Measurements from ENCODE around the gene IQSEC2. TPM values are rescaled to one million over a fixed set of nuclear protein-coding genes. Genes with fewer than 3 reads are reported as not detected.

The IQSEC2 gene
- polyA plus RNA-seq, 3 donors = 6.5 to 31.2 (median 6.9) TPM

- Histone ChIP-seq H3K79me2 (ENCODE audit: insufficient read depth, low read length) (no peaks in the 10 kb centered on the region), H4K20me1 (ENCODE audit: insufficient read depth, low read length) (peaks cover 19% of the 10 kb centered on the region), H3K4me1 (ENCODE audit: control insufficient read depth in 1 of 2, insufficient read depth in 2 of 2, low read length in 2 of 2) (no peaks in the 10 kb centered on the region), H3K4me2 (replicated peaks; ENCODE audit: extremely low read depth, low read length, poor library complexity, severe bottlenecking) (no peak overlapping the region), H2AFZ (ENCODE audit: insufficient read depth, low read depth, low read length, poor library complexity, severe bottlenecking) (no peak overlapping the region), H3K4me3 (replicated peaks in 1 of 3; ENCODE audit: low read depth in 2 of 3, low read length in 3 of 3) (no peak overlapping the region), H3K27ac (ENCODE audit: low read depth in 1 of 2, low read length in 2 of 2) (no peak overlapping the region), H3K27me3 (ENCODE audit: control insufficient read depth in 2 of 2, insufficient read depth in 2 of 2, low read length in 2 of 2) (no peaks in the 10 kb centered on the region), H3K9ac (ENCODE audit: insufficient read depth, low read length, poor library complexity, severe bottlenecking) (no peak overlapping the region), H3K36me3 (replicated peaks in 1 of 2; ENCODE audit: control insufficient read depth in 1 of 2, insufficient read depth in 2 of 2, low read length in 2 of 2) (peaks cover 12 to 39% of the 10 kb centered on the region in 2 donors), H3K9me3 (replicated peaks in 1 of 2; ENCODE audit: control insufficient read depth in 1 of 2, insufficient read depth in 1 of 2, low read length in 2 of 2) (no peaks in the 10 kb centered on the region)
- Mint-ChIP-seq H3K4me1 (no peaks in the 10 kb centered on the region), H3K9me3 (peaks cover 0 to 7% (median 0%) of the 10 kb centered on the region in 7 donors), H3K4me3 (no peak overlapping the region), H3K27me3 (ENCODE audit: low read depth in 3 of 3) (peaks cover 5 to 42% (median 12%) of the 10 kb centered on the region in 3 donors), H3K27ac (no peak overlapping the region), H3K36me3 (peaks cover 36 to 40% of the 10 kb centered on the region in 2 donors)
- no peak for DNase-seq
- intact Hi-C loops (cut with micrococcal nuclease) = no loop called here
- TF ChIP-seq CTCF (IDR thresholded peaks at IDR 0.05) = no peak
- 98% methylated on average over 8 of the region's 22 CpGs for WGBS (ENCODE audit: insufficient coverage)
These were observed 26.6 kb downstream of the IQSEC2 start for GRCh38 chrX:53254570-53255461.

- Mint-ChIP-seq H3K36me3 (peaks cover 40 to 47% of the 10 kb centered on the region in 2 donors), H3K9me3 (peaks cover 0 to 7% (median 0%) of the 10 kb centered on the region in 7 donors), H3K27ac (peak overlapping the region in 1 of 7 donors; percentile 45), H3K27me3 (ENCODE audit: low read depth in 3 of 3) (peaks cover 5 to 34% (median 10%) of the 10 kb centered on the region in 3 donors), H3K4me3 (no peak overlapping the region), H3K4me1 (no peaks in the 10 kb centered on the region)
- Histone ChIP-seq H2AFZ (ENCODE audit: insufficient read depth, low read depth, low read length, poor library complexity, severe bottlenecking) (no peak overlapping the region), H3K4me2 (replicated peaks; ENCODE audit: extremely low read depth, low read length, poor library complexity, severe bottlenecking) (no peak overlapping the region), H3K4me1 (ENCODE audit: control insufficient read depth in 1 of 2, insufficient read depth in 2 of 2, low read length in 2 of 2) (no peaks in the 10 kb centered on the region), H3K36me3 (replicated peaks in 1 of 2; ENCODE audit: control insufficient read depth in 1 of 2, insufficient read depth in 2 of 2, low read length in 2 of 2) (peaks cover 18 to 46% of the 10 kb centered on the region in 2 donors), H4K20me1 (ENCODE audit: insufficient read depth, low read length) (peaks cover 19% of the 10 kb centered on the region), H3K9ac (ENCODE audit: insufficient read depth, low read length, poor library complexity, severe bottlenecking) (no peak overlapping the region), H3K9me3 (replicated peaks in 1 of 2; ENCODE audit: control insufficient read depth in 1 of 2, insufficient read depth in 1 of 2, low read length in 2 of 2) (no peaks in the 10 kb centered on the region), H3K79me2 (ENCODE audit: insufficient read depth, low read length) (no peaks in the 10 kb centered on the region), H3K27ac (ENCODE audit: low read depth in 1 of 2, low read length in 2 of 2) (no peak overlapping the region), H3K27me3 (ENCODE audit: control insufficient read depth in 2 of 2, insufficient read depth in 2 of 2, low read length in 2 of 2) (no peaks in the 10 kb centered on the region), H3K4me3 (replicated peaks in 1 of 3; ENCODE audit: low read depth in 2 of 3, low read length in 3 of 3) (no peak overlapping the region)
- TF ChIP-seq CTCF (IDR thresholded peaks at IDR 0.05) = no peak
- WGBS (ENCODE audit: insufficient coverage) = no CpG with 5 or more reads among the region's 3 CpGs
- DNase-seq = no peak
- intact Hi-C loops (cut with micrococcal nuclease) = no loop called here
These were observed 27.9 kb downstream of the IQSEC2 start for GRCh38 chrX:53253293-53254020.

All from CD14-positive monocyte (primary cell).